PC-9 (cell line): Measurements from ENCODE around the gene MAGI3.

Experiments used
- EZH2 ChIP-seq: fragments of 200-600 bp; sonication (generic); IDR thresholded peaks from 2 replicates; pipeline ENCODE4 v1.8.0; 2017; ENCODE audit warnings: antibody characterized with exemption, low read depth
- TF ChIP-seq, protein P1 (sequence below): fragments of 200-600 bp; sonication (generic); conservative IDR thresholded peaks from 2 replicates; pipeline ENCODE4 v1.6.1; 2017; ENCODE audit warnings: mixed run types, antibody characterized with exemption, mild to moderate bottlenecking, moderate library complexity

DNA sequence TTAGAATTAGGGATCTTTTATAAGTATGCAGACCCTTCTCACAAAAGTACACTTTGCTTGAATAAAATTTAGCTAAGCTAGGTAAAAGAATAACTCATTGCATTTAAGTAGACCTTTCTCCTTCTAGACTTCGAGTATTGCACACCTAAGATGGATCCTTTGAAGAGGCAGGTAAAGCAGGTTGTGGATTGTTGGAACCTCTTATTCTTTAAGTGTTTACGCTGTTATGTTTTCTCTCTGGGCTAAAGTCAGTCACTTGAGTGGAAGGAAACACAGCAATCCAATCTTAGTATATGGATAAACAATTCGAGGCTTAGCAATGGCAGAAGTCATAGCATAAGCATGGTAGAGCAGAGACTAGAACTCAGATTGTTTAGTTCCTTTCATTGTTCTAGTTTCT, 11.4 kb downstream of the MAGI3 start:
- TF ChIP-seq, protein P1, sequence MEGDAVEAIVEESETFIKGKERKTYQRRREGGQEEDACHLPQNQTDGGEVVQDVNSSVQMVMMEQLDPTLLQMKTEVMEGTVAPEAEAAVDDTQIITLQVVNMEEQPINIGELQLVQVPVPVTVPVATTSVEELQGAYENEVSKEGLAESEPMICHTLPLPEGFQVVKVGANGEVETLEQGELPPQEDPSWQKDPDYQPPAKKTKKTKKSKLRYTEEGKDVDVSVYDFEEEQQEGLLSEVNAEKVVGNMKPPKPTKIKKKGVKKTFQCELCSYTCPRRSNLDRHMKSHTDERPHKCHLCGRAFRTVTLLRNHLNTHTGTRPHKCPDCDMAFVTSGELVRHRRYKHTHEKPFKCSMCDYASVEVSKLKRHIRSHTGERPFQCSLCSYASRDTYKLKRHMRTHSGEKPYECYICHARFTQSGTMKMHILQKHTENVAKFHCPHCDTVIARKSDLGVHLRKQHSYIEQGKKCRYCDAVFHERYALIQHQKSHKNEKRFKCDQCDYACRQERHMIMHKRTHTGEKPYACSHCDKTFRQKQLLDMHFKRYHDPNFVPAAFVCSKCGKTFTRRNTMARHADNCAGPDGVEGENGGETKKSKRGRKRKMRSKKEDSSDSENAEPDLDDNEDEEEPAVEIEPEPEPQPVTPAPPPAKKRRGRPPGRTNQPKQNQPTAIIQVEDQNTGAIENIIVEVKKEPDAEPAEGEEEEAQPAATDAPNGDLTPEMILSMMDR: no peak
- TF ChIP-seq EZH2: no peak
